Dermis microvascular lymphatic vessel endothelial cell (primary cell): ENCODE results near the gene DCC. TPM values are rescaled to one million over a fixed set of nuclear protein-coding genes. Genes with fewer than 3 reads are reported as not detected.

Source experiments
- DNase-seq, 2 donors: peaks; one replicate each; pipeline versions ENCODE4 v3.0.0 to v3.0.0-alpha.2; 2010; ENCODE audit warnings: low read depth in 2 of 2
- total RNA-seq: library from RNA; depleted of rRNA; stranded (reverse); fragments of >200 nt; gene quantifications from 2 replicates; pipeline ENCODE4 v1.2.1, GENCODE V29; 2014

DCC gene
- total RNA-seq, 1 donor from 2014 or later = not detected

DNA sequence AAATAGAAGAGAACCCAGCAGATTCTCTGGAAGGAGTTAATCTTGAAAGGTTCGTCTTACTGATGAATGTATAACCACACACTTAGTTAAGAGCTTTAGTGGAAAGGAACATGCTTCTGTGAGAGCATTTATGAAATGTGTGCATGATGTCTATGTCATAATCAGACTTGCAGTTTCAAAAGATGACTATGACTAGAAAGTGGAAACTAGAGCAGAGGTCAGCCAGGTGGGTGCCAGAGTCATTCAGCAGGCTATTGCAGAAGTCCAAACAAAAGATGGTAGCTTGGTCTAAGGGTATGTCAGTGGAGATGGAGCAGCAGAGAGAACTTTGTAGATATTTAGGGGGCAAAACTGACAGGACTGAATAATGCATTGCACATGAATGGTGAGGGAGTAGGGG lies 825.8 kb downstream of the DCC start:
- no peak for DNase-seq

- no peak for DNase-seq
These were observed 829.3 kb downstream of the DCC start for GRCh38 chr18:53169346-53169745.

- DNase-seq = no peak
These were observed 851.6 kb downstream of the DCC start for GRCh38 chr18:53191634-53192033.

- no peak for DNase-seq
These were observed 853.9 kb downstream of the DCC start for GRCh38 chr18:53193870-53194269.

DNA sequence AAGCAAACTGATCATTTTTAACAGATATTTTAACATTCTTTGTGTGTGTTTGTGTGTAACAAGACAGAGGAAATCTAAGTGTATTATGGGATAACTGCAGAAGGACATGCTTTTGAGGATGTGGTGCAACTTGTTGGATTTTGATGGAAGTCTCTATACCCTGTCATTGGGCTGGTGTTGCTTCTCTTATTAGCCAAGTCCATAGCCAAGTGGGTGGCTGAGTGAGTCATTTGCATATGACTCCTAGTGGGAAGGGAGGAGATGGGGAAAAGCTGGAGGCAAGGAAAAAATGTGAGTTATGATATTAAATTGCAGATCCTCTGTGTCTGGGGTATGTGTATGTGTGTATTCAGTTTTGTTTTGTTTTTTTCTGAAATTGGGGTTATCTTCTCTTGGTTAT lies 879.9 kb downstream of the DCC start:
- no peak for DNase-seq

GRCh38 chr18:53224128-53224778 lies 884.3 kb downstream of the DCC start:
- no peak for DNase-seq

- DNase-seq = no peak
These were observed 885.7 kb downstream of the DCC start for GRCh38 chr18:53225567-53226325.

GRCh38 chr18:53234610-53235009 lies 894.6 kb downstream of the DCC start:
- no peak for DNase-seq

DNA sequence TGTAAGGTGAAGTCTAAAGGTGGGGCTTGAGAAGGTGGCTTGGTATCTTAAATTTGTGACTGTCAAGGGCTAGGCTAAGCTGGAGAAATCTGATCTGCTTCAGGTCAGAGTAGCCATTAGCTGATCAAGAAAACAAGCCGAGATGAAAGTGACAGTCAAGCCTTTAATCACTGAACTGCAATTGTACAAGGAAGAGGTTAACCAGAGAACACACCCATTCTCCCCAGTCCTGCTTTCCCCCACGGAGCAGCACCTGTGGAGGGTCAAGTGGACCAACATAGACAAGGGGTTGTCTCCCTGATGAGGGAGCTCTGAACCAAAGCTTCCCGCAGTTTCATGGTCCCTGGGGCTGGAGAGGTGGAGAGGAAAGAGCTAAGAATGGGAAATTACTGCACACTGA lies 901.2 kb downstream of the DCC start:
- no peak for DNase-seq

- no peak for DNase-seq
These were observed 913.8 kb downstream of the DCC start for GRCh38 chr18:53253789-53254188.

DNA sequence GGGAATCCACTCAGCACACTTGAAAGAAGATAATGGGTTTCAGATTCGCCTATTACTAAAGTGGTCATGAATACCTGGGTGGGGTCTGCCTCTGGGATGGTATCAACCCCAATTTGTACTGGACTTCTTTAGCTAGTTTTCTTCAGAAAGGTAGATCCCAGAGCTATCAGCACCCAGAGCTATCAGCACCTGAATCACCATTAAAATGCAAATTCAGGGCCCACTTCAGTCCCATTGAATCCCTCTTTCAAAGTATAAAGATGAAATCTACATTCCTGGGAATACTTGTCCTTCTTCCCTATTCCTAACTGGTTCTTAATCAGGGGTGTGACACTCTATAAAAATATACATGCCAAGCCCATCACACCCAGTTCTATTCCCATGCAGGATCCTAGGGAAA lies 914.3 kb downstream of the DCC start:
- DNase-seq = no peak

- no peak for DNase-seq
These were observed 921.2 kb downstream of the DCC start for GRCh38 chr18:53261241-53261640.

DNA sequence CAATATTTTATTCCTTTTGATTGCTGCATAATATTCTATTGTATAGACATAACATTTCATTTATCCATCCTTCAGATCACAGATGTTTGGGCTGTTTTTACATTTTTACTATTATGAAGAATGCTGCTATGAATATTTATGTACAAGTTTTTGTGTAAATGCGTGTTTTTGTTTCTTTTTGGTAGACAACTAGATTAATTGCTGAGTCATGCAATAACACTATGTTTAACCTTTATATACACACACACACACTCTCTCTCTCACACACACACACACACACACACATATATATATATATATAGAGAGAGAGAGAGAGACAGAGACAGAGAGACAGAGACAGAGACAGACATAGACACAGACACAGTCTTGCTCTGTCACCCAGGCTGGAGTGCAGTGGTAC lies 926.9 kb downstream of the DCC start:
- no peak for DNase-seq

DNA sequence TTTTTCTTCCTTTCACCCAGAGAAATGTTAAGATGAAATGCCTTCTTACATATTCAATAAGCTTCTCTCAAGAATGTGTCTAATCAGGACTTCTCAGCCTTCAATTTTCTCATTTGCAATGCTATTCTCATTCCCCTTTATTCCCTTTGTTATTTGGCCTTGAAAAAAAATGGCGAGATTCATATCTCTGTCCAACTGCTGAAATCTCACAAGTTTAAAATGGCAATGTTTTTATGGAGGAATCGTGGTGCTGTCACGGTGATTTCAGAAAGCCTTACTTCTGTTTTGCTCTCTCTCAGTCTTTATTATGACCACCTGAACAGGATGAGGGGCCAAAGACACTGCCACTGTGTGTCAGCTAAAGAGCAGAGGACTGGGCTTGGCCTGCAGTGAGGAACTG lies 928.5 kb downstream of the DCC start:
- no peak for DNase-seq

- DNase-seq = no peak
These were observed 941.4 kb downstream of the DCC start for GRCh38 chr18:53281406-53281805.

DNA sequence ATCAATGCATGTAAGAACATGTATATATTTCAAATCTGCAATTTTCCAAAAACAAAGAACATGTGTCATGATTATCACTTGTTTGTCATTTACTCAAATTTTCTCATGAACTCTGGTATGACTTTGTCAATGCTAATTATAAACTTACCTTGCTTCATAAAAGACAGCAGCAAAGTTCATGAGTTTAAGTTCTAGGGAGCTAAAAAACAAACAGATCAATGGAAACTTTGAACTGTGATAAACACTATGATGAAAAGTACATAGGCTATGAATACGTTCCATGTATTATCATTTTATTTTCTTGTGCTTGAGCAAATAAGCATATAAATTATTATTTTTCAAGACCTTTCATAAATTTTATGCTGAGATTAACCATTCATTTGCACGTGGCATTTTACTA lies 943.7 kb downstream of the DCC start:
- DNase-seq = no peak

- no peak for DNase-seq
These were observed 965.5 kb downstream of the DCC start for GRCh38 chr18:53305461-53305860.

DNA sequence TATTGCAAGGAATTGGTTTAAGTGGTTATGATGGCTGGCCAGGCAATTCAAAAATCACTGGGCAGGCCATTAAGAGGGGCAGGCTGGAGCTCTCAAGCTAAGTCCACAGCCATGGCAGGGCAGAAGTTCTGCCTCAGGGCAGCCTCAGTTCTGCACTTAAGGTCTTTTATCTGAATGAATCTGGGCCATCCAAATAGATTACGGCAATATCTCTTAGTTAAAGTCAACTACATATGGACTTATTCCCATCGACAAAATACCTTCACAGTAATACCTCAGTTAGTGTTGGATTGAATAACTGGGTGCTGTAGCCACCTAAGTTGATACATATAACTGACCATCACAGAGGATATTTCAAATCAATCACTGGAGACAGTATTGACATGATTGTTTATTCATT lies 979.6 kb downstream of the DCC start:
- no peak for DNase-seq

- DNase-seq = no peak
These were observed 982.2 kb downstream of the DCC start for GRCh38 chr18:53322163-53322562.

GRCh38 chr18:53324353-53324752 lies 984.4 kb downstream of the DCC start:
- DNase-seq = no peak

- no peak for DNase-seq
These were observed 1020.8 kb downstream of the DCC start for GRCh38 chr18:53360501-53361443.

GRCh38 chr18:53375621-53376020 lies 1035.6 kb downstream of the DCC start:
- DNase-seq = no peak
